Fibroblast of pulmonary artery (primary cell): Measurements from ENCODE around the gene HSF4.
A peak's percentile ranks its signal among the peaks of the same experiment; 100 is the strongest.

Experiments
- DNase-seq: peaks from one replicate; pipeline ENCODE4 v3.0.0-alpha.2; 2010; ENCODE audit warnings: low read depth
- H3K4me3 ChIP-seq: replicated peaks from 2 replicates; pipeline ENCODE4 v1.5.1; 2011; ENCODE audit warnings: low read depth, mild to moderate bottlenecking, control low read depth, low read length, moderate library complexity
- CTCF ChIP-seq: IDR thresholded peaks from 2 replicates; pipeline ENCODE4 v1.5.1; 2011; ENCODE audit warnings: mild to moderate bottlenecking, control low read depth, low read length, inconsistent platforms; ENCODE audit errors: missing control alignments

HSF4 gene

GRCh38 chr16:67182288-67182687 lies 17.7 kb downstream of the HSF4 start:
- H3K4me3 ChIP-seq: no peak overlapping the region
- no peak for DNase-seq

GRCh38 chr16:67183284-67183626 lies 18.7 kb downstream of the HSF4 start:
- no peak for DNase-seq
- TF ChIP-seq CTCF: no peak
- H3K4me3 ChIP-seq: peak overlapping the region; percentile 71

More at GRCh38 chr16:67182288-67182687, 17.7 kb downstream of the HSF4 start:
- no peak for TF ChIP-seq CTCF

- TF ChIP-seq CTCF: no peak
Measured at GRCh38 chr16:67183627-67184452, 19.3 kb downstream of the HSF4 start, which contains the start of gene MATCAP1. Gene MATCAP1, minus strand, starts transcription at chr16:67183963. Its CDS starts 3,353 bp downstream, at chr16:67180610.

GRCh38 chr16:67184453-67184994 lies 20.0 kb downstream of the HSF4 start:
- DNase-seq: no peak
- TF ChIP-seq CTCF: no peak
- peak overlapping the region; percentile 71 for H3K4me3 ChIP-seq

More at GRCh38 chr16:67183627-67184452, 19.3 kb downstream of the HSF4 start, which contains the start of gene MATCAP1:
- peak; percentile 98 for DNase-seq
- peak within 1 kb of the TSS; percentile 71 for H3K4me3 ChIP-seq

GRCh38 chr16:67184995-67185650 lies 20.6 kb downstream of the HSF4 start:
- no peak overlapping the region for H3K4me3 ChIP-seq
- peak; percentile 82 for TF ChIP-seq CTCF
- peak; percentile 94 for DNase-seq

GRCh38 chr16:67185651-67186134 lies 21.1 kb downstream of the HSF4 start:
- no peak overlapping the region for H3K4me3 ChIP-seq
- no peak for TF ChIP-seq CTCF
- no peak for DNase-seq
